Ovary (tissue), 9 donors: ENCODE data around the gene PTPRA. TPM values are rescaled to one million over a fixed set of nuclear protein-coding genes. Genes with fewer than 3 reads are reported as not detected.

Source experiments
- DNase-seq, 5 donors: peaks; one replicate each; pipeline ENCODE4 v3.0.0-alpha.2; 2019 to 2020
- H3K27ac ChIP-seq, 2 donors: fragments of 200-600 bp; one replicate each; pipeline versions ENCODE4 v1.5.1 to v1.8.0; 2019 to 2022
- H3K27me3 ChIP-seq: fragments of 200-600 bp; one replicate; pipeline ENCODE4 v1.8.0; 2022
- H3K36me3 ChIP-seq: fragments of 200-600 bp; sonication (generic); one replicate; pipeline ENCODE4 v1.5.1; 2019
- H3K4me1 ChIP-seq: one replicate; pipeline ENCODE4 v1.8.1; 2013; ENCODE audit warnings: mild to moderate bottlenecking, moderate library complexity; ENCODE audit not compliant: insufficient read depth
- H3K4me3 ChIP-seq: fragments of 200-600 bp; sonication (generic); one replicate; pipeline ENCODE4 v1.5.1; 2017
- H3K9me3 ChIP-seq, 2 donors: fragments of 200-600 bp in 1 of 2; sonication (generic) in 1 of 2; one replicate each; pipeline versions ENCODE4 v1.5.1 to v1.8.1; 2013 to 2019; ENCODE audit warnings: mild to moderate bottlenecking in 1 of 2, moderate library complexity in 1 of 2
- CTCF ChIP-seq, 3 donors: fragments of 450-650 bp in 2 of 3; fragments of 200-600 bp in 1 of 3; IDR thresholded peaks; one replicate each; pipeline versions ENCODE4 v1.5.1 to v1.8.0; 2016 to 2022; ENCODE audit warnings: antibody characterized with exemption in 3 of 3, mild to moderate bottlenecking in 1 of 3
- EP300 ChIP-seq: sonication (generic); formaldehyde crosslinking; IDR thresholded peaks from one replicate; pipeline ENCODE4 v1.6.1; 2017; ENCODE audit warnings: antibody characterized with exemption
- POLR2A ChIP-seq: fragments of 450-650 bp; IDR thresholded peaks from one replicate; pipeline ENCODE4 v1.6.1; 2017; ENCODE audit warnings: antibody characterized with exemption, mild to moderate bottlenecking, moderate library complexity
- WGBS, 3 donors: extraction: QIAGEN DNeasy Blood & Tissue Kit in 1 of 3; methylation state at CpG; one replicate each; pipeline versions ENCODE4 v1.1.5 to v1.1.7; 2013 to 2017; 5-methylcytosine and 5-hydroxymethylcytosine counted together
- intact Hi-C, 4 donors: fragments of 100-400 bp; cut with DNase I; formaldehyde crosslinking; loops; one replicate each; pipeline versions ENCODE4 v1.11.0 to v1.15.1; 2022 to 2023
- polyA plus RNA-seq, 2 donors: library from polyadenylated mRNA; stranded (reverse); fragments of 200-250 nt in 1 of 2; fragments of 350-450 nt in 1 of 2; fragmentation: Illumina TruSeq in 1 of 2; extraction: RNeasy Lipid Tissue Mini Kit (QIAGEN cat#74804) in 1 of 2; gene quantifications; one replicate each; pipeline ENCODE4 v1.2.3, GENCODE V29; 2013 to 2014
- total RNA-seq, 7 donors: library from RNA; depleted of rRNA in 2 of 7; stranded (reverse); fragments of >200 nt in 2 of 7; fragmentation: NEBNext Ultra II Directional in 3 of 7; extraction: Animal tissue kit (Norgen Biotek cat#: 25700) in 3 of 7; gene quantifications; one replicate each; pipeline versions ENCODE4 v1.1.0 to v1.2.4, GENCODE V29; 2016 to 2023
- donor health status: DM: no; HTN: no; CAD: no; lungs with moderate emphysema.
- donor health status: DM: no; HTN: no; CAD: no.
- donor health status: Bipolar disorder and iron deficiency.
- donor health status: DM: yes; HTN: yes; CAD: no.
- donor health status: DM: no; HTN: no; CAD: no.
- donor health status: DM: yes; HTN: yes; CAD: no.

Gene PTPRA
- total and polyA plus RNA-seq, 9 donors: 40.7 to 178 (median 71.8) TPM

- H3K4me1 ChIP-seq: peaks cover 2% of the 10 kb centered on the region
- 89 to 90% (median 90%) methylated on average over 4 of the region's 4 CpGs for WGBS, 3 donors
- no peak for DNase-seq
- no peaks in the 10 kb centered on the region for H3K36me3 ChIP-seq
- H3K9me3 ChIP-seq: no peaks in the 10 kb centered on the region
- intact Hi-C loops: loop anchor here in 1 of 4 donors (10.0 kb wide), 1 partner anchor 165 kb away; the partner anchor contains the start of gene EBF4
- no peak overlapping the region for H3K27ac ChIP-seq
- no peak overlapping the region for H3K4me3 ChIP-seq
- H3K27me3 ChIP-seq: no peaks in the 10 kb centered on the region
- no peak for TF ChIP-seq POLR2A
- TF ChIP-seq EP300: no peak
- no peak for TF ChIP-seq CTCF (IDR thresholded peaks at IDR 0.05)
Measured at GRCh38 chr20:2859330-2860121, 13.8 kb upstream of the PTPRA start.

- Histone ChIP-seq H3K27me3 (no peaks in the 10 kb centered on the region), H3K27ac (no peak overlapping the region), H3K4me3 (no peak overlapping the region), H3K9me3 (no peaks in the 10 kb centered on the region), H3K36me3 (no peaks in the 10 kb centered on the region), H3K4me1 (no peaks in the 10 kb centered on the region)
- TF ChIP-seq EP300 (no peak), POLR2A (no peak), CTCF (IDR thresholded peaks at IDR 0.05) (no peak)
- no peak for DNase-seq
- intact Hi-C loops: no loop called here
- 94 to 95% (median 94%) methylated on average over 12 of the region's 12 CpGs for WGBS, 3 donors
Measured at GRCh38 chr20:2864626-2865025, 8.7 kb upstream of the PTPRA start.

- H3K27ac ChIP-seq: no peak overlapping the region
- no peaks in the 10 kb centered on the region for H3K36me3 ChIP-seq
- WGBS, 3 donors: 95 to 100% (median 97%) methylated on average over 10 of the region's 10 CpGs
- no peak overlapping the region for H3K4me3 ChIP-seq
- H3K27me3 ChIP-seq: no peaks in the 10 kb centered on the region
- no peaks in the 10 kb centered on the region for H3K4me1 ChIP-seq
- DNase-seq: no peak
- TF ChIP-seq CTCF (IDR thresholded peaks at IDR 0.05) (no peak), EP300 (no peak), POLR2A (no peak)
- intact Hi-C loops: no loop called here
- H3K9me3 ChIP-seq: no peaks in the 10 kb centered on the region
Measured at GRCh38 chr20:2865101-2865500, 8.2 kb upstream of the PTPRA start.

- H3K9me3 ChIP-seq: no peaks in the 10 kb centered on the region
- TF ChIP-seq CTCF (IDR thresholded peaks at IDR 0.05) (no peak), POLR2A (no peak), EP300 (no peak)
- DNase-seq: no peak
- no peaks in the 10 kb centered on the region for H3K27me3 ChIP-seq
- intact Hi-C loops: no loop called here
- 90 to 95% (median 94%) methylated on average over 3 of the region's 3 CpGs for WGBS, 3 donors
- H3K36me3 ChIP-seq: no peaks in the 10 kb centered on the region
- H3K27ac ChIP-seq: no peak overlapping the region
- H3K4me1 ChIP-seq: no peaks in the 10 kb centered on the region
- H3K4me3 ChIP-seq: no peak overlapping the region
Measured at GRCh38 chr20:2865630-2866029, 7.7 kb upstream of the PTPRA start.
